CD4-positive, alpha-beta T cell treated with Interleukin-15 for 1 hour (primary cell): ENCODE measurements around the gene KTN1.

ENCODE experiments used
- DNase-seq: peaks from one replicate; pipeline ENCODE4 v3.0.0-alpha.2; 2020

The KTN1 gene, protein sequence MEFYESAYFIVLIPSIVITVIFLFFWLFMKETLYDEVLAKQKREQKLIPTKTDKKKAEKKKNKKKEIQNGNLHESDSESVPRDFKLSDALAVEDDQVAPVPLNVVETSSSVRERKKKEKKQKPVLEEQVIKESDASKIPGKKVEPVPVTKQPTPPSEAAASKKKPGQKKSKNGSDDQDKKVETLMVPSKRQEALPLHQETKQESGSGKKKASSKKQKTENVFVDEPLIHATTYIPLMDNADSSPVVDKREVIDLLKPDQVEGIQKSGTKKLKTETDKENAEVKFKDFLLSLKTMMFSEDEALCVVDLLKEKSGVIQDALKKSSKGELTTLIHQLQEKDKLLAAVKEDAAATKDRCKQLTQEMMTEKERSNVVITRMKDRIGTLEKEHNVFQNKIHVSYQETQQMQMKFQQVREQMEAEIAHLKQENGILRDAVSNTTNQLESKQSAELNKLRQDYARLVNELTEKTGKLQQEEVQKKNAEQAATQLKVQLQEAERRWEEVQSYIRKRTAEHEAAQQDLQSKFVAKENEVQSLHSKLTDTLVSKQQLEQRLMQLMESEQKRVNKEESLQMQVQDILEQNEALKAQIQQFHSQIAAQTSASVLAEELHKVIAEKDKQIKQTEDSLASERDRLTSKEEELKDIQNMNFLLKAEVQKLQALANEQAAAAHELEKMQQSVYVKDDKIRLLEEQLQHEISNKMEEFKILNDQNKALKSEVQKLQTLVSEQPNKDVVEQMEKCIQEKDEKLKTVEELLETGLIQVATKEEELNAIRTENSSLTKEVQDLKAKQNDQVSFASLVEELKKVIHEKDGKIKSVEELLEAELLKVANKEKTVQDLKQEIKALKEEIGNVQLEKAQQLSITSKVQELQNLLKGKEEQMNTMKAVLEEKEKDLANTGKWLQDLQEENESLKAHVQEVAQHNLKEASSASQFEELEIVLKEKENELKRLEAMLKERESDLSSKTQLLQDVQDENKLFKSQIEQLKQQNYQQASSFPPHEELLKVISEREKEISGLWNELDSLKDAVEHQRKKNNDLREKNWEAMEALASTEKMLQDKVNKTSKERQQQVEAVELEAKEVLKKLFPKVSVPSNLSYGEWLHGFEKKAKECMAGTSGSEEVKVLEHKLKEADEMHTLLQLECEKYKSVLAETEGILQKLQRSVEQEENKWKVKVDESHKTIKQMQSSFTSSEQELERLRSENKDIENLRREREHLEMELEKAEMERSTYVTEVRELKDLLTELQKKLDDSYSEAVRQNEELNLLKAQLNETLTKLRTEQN (N-terminal part only)

DNA sequence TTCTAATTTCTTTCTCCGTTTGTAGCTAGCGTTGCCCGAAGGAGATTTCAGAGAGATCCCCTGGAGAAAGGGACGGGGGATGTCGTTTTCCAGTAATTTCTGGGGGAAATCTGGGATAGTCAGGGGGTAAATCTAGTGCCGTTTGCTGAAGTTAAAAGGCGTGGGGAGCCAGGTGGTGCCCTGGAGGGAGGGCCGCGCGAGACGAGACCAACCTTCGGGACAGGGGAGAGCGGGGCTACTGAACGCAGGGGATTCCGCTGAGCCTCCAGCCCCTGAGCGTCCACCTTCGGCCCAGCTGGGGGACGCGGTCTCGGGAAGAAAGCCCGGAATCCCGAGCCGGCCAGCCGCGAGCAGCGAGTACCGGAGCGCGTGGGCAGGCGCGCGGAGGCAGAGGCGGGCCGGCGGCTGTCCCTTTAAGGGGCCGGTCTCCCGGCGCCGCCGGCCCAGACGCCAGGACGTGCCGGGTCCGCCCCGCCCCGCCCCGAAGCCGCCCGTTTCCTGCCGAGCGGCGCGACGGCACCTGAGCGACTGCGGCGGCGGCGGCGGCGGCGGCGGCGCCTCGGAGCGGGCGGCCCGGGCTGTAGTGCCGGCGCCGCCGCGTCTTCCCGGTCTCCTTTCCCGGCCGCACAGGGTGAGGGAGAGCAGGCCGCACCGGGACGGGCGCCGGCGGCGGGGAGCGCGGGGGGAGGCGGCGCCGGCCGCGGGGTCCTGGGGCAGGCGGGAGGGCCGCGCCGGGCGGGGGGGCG is at the start of gene KTN1:
KTN1 (plus strand) TSS at position 484 of the 746 bp plus-strand sequence. CDS start 31,842 bp downstream, outside the sequence.
- peak; percentile 82 for DNase-seq

DNA sequence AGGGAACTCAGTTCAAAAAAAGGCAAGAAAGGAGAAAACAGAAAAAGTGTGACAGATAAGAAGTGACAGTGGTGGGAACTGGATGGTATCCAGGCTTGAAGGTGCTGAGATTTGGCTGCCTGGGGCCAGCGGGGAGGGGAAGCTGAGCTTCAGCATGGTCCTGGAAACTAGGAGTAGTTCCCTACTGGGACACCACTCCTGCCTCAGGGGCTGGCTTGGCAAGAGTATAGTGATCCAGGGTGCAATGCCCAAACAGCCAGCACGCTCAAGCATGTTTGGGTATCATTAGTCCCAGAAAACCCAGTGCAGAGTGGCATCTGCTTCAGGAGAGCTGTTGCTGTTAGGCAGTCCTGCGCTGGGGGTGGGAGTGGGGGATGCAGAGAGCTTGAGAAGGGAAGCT is 49.5 kb upstream of the KTN1 start:
- DNase-seq = no peak

DNA sequence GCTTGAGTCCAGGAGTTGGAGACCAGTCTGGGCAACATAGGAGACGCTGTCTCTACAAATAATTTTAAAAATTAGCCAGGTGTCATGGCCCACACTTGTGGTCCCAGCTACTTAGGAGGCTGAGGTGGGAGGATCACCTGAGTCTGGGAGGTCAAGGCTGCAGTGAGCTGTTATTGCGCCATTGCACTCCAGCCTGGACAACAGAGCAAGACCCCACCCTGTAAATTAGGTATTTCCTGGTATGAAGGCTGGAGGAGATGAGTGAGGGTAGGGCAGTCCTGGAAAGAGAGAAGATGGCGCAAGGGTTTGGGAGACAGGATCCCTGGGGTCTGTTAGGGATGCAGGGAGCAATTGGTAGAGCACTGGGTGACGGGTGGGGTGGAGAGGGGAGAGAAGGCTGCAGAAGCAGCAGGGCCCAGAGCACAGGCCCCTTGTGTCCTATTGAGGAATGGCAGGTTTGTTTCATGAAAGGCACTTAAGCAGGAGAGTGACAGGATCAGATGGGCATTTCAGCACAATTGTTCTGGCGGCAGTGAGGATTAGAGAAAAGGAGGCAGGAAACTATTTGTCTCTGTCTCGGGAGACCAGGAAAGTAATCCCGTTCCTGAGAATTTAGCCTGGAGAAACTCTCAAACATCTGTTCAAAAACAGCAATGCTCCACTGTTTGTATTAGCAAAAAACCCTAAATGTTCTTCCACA is 47.2 kb upstream of the KTN1 start:
- no peak for DNase-seq

DNA sequence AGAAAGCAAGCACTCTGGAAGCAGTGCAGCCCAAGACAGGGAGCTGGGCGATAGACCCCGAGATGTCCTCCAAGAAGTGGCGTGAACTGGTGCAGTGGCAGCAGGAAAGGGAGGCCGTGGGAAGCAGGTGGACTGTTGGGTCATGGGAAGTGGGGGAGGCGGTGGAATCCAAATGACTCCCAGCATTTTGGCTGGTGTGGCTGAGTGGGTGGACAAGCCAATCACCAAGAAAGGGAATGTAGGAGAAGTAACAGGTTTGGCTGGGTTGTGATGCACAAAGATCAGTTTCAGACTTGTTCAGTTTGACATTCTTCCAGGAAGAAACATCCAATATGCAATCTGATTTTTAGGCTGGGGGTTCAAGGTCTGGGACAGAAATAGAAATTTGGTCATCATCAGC is 46.0 kb upstream of the KTN1 start:
- DNase-seq = no peak

DNA sequence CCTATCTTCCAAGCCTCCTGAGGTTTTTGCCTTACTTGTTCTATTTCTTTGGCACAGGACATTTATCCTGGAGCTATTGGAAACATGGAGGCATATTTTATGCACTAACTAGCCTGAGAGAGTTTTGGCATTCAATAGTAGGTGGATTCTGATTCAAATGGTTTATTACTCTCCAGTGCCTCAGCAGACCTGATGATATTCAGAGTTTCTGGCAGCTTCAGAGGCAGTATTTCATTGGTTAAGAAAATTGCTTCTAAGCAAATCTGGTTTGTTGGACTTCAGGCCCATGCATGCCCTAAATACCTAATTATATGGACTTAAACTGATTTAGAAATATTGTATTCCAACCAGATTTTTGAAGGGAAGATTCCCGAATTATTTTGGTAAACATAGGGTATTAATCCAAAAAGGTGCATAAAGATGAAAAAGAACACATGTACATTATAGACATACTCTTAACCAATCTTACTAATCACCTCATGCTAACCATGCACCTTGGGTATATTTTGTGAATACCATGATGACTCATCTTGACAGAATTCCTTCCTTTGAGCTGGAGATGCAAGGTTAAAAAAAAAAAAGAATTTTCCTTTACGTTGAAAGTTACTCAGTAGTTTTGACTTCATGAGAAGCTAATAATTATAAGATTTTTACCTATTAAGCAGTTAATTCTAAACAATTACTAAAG is 44.3 kb upstream of the KTN1 start:
- DNase-seq = no peak

DNA sequence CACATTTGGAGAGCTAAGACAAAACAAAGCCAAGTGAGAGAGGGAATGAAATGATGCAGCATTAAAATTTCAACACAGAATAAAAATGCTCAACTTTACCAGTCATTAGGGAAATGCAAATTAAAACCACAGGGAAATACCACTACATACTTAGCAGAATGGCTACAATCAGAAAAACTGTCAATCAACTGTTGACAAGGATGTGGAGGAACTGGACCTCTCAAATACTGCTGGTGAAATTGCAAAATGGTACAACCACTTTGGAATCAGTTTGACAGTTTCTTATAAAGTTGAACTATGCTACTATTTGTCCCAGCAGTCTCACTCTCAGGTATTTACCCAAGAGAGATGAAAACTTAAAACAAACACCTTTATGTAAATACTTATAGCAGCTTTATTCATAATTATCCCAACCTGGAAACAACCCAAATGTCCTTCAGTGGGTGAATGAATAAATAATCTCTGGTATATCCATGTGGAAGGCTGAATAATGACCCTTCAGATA is 43.8 kb upstream of the KTN1 start:
- DNase-seq = no peak

DNA sequence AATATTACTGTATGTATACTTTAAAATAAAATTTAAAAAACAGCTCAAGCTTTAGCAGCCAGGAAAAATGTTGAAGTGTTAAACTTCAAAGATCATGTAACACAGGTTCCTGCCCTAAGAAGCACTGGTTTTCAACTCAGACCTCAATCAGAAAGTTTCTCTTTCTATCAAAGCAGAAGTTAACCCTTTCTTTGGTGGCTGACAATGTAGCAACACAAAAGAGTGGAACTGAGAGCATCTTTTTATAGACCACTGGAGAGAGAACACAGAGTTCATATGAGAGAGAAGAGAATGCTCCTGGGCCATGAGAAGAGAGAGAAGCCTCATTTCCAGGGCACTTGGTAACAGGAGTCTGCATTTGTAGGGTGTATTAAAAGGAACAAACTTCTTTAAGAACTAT is 42.2 kb upstream of the KTN1 start:
- no peak for DNase-seq

DNA sequence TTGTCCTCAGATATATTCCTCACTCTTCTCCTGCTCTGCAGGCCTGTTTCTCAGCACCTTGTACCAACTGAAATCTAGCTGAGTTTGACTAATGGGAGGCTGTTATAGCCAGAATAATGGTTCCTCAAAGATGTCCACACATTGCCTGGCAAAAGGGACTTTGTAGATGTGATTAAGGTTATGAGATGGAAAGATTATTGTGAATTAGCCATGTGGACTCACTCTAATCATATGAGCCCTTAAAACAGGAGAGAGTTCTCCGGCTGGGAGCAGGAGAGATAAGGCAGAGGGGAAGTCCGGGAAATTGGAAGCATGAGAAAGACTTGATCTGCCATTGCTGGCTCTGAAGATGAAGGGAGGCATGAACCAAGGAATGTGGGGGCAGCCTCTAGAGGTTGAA is 40.0 kb upstream of the KTN1 start:
- DNase-seq = no peak

DNA sequence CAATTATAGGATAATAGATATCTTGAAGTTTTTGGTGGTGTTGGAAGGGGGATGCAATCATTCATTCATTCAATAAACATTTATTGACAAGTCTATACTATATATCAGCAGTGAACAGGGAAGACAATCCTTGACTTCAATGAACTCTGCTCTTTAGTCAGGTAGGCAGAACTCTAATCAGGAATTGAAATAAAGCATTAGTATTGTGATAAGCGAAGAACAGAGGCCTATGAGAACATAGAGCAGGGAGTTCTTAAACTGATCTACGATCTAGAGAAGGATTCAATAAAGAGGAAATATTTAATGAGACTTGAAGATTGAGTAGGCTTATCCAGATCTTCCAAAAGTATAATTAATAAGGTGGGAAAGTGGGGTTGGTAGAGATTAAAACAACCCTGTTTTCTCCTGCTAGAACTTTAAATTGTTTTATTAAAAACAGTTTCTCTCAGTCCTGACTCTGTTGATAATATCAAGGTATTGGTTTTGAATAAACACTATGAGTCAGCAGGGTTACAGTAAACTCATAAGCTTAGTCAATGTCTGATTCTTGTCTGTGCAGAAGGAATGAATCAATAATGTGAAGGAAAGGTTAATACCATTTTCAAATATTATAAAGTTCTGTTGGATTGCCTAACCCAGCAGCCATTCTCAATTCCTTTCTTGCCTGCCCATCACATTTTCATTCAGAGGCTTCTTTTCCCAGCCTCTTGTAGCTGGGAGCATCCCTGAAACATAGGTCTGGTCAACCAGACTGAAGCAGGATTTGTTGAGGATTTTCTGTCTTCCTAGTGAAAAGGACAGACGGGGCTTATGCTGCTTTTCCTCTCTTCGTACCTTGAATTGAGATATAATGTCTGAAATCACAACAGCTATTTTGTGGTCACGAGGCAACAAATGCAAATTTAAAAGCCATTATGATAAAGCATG is 38.9 kb upstream of the KTN1 start:
- DNase-seq = no peak

DNA sequence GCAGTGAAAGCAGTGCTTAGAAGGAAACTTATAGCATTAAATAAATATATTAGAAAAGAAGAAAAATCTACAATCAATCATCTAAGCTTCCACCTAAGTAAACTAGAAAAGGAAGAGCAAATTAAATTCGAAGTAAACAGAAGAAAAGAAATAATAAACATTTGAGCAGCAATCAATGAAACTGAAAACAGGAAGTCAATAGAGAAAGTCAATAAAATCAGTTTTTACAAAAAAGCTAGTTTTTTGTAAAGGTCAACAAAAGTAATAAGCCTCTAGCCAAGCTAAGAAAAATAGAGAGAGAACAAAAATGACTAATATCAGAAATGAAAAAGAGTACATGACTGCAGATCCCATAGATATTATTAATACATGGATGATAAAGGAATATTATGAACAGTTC is 34.2 kb upstream of the KTN1 start:
- no peak for DNase-seq

DNA sequence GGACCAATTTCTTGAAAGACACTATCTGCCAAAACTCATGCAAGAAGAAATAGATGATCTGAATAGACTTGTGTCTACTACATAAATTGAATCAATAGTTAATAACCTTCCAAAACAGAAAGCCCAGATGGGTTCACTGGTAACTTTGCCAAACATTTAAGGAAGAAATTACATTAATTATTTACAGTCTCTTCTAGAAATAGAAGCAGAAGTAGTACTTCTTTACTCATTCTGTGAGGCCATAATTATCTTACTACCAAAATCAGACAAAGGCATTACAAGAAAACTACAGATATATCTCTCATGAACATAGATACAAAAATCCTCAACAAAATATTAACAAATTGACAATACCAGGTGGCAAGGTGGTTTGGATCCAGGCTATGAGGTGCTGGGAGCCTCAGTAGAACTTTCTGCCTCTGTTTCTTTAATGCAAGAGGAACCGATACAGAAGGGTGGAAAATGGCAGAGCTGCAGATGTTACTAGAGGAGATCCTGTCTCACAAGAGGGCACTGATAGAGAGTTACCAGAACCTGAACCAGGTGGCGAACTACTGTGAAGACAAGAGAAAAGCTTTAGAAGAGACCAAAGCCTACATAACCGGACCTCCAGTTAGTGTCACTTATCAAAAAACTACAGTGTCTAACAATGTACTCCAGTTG is 33.7 kb upstream of the KTN1 start:
- DNase-seq = no peak

DNA sequence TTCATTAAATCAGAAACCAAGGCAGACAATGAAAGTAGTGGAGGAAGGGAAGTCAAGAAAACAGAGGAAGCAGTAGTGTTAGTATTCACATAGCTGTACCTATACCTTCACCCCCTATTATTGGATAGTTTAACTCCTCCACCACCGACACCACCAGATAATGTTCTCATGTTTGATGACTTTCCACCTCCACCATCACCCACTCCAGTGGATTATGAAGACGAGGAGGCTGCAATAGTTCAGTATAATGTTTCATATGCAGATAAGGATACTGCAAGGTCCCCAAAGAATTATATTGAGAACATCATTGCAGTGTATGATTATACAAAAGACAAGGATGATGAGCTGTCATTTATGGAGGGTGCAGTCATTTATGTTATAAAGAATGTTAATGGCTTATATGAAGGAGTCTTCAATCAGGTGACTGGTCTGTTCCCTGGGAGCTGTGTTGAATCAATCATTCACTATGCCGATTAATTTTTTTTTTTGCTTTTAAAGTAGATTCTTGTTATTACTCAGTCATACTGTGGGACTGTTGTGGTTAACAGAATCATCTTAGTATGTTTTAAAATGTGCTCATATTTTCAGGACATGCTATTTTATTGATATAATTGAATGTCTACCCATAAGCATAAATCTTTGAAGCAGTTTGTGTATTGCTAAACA is 32.2 kb upstream of the KTN1 start:
- DNase-seq = no peak

DNA sequence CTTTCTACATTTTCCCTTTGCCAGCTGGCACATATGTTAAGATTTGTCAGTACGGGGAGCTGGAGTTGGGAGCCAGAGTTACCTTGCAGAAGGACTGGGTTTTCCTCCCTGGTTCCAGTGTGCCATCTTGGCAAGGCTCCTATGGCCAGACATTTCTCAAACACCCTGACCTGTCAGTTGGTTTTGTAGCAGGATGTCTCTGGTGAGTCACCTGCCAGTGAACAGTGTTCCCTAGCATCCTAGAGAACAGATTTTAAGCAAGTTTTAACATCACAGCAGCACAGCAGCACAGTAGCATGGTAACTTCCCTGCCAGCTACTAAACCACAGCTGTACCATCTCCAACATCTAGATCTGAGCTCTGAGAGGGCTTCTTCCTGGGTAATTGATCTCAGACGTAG is 26.2 kb upstream of the KTN1 start:
- no peak for DNase-seq

DNA sequence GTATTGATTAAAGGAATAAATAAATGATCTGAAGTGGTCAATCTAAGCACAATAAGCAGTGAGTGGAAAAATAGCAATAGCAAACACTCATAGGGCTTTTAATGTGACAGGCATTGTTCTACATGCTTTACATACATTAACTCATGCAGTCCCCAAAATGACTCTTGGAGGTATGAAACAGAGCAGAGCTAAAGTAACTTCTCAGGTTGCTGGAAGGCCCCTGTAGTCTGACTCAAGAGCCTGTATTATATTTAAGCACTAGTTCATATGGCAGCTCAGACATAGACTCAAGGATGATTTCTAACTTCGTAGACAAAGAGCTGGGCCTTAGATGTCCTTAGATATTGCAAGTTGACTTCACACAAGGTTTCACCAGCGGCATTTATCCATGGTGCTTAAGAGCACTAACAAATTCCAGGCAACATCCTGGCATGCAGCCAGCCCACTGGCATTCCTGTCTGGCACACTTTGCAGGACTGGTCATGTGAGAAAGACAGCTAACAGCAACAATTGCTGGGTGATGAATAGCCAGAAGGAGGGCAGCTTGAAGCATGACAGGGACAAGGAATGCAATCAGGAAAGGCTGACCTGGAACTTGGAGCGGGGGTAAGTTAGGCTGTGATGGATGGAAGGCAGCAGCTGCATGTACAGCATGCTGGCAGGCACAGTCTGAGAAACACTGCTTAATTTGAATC is 22.9 kb upstream of the KTN1 start:
- DNase-seq = no peak

DNA sequence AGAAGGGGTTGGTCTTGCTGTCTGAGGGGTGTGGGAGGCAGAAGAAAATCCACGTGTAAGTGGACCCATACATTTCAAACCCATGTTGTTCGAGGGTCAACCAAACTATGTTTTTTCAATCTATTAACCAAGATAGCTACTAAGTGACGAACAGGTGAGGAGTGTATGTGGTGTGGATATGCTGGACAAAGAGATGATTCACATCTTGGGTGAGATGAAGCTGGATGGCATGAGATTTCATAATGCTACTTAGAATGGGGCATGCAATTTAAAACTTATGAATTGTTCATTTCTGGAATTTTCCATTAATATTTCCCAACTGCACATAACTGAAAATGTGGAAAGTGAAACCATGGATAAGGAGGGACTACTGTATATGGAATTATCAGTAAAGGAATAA is 17.9 kb upstream of the KTN1 start:
- DNase-seq = no peak

DNA sequence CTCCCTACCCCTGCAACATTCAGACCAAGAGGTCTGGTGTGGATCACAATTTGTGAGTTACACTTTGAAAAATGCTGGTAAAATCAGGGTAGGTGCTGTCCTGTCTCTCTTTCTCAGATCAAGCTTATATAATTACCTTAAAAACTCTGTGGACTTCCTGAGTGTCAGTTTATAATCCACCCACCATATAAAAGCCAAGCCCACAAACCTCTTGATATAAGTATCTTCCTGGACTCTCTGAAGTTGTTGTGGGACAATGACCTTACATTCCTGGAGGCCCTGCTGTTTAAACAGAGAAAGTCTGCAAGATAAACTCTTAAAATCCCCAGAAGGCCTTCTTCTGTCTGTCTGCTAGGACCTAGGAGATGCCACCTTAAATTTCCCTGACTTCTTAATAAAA is 11.4 kb upstream of the KTN1 start:
- DNase-seq = no peak

DNA sequence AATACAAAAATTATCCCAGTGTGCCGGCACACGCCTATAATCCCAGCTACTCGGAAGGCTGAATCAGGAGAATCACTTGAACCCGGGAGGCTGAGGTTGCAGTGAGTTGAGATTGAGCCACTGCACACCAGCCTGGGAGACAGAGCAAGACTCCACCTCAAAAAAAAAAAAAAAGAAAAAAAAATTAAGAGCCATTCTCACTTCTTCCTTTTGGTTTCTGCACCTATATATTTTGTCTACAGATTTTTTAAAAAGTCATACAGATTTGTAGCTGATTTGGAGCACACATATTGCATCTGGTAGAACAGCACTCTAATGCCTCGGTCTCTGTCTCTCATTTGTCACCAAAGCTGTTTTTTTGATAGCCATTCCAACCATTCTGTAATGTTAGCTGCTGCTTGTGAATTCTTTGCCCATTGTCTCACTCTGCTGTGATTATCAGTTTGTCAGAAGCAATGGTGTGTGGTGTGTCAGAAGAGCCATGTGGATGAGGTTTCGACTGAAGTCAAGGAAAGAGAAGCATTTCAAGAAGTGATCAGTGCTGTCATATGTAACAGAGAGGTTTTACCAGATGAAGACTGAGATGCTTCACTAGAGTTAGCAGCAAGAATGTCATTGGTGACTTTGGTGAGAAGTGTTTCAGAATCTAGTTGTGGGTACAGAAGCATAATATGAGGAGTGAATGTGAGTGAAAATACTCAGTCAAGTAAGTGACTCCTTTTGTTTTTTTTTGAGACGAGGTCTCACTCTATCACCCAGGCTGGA is 8.7 kb upstream of the KTN1 start:
- no peak for DNase-seq
